Measurements from ENCODE around the gene CMTM8. TPM values are rescaled to one million over a fixed set of nuclear protein-coding genes. Genes with fewer than 3 reads are reported as not detected.

The CMTM8 gene
- total and polyA plus RNA-seq, 9 donors, result 0.48 to 9.9 (median 2.1) TPM

DNA sequence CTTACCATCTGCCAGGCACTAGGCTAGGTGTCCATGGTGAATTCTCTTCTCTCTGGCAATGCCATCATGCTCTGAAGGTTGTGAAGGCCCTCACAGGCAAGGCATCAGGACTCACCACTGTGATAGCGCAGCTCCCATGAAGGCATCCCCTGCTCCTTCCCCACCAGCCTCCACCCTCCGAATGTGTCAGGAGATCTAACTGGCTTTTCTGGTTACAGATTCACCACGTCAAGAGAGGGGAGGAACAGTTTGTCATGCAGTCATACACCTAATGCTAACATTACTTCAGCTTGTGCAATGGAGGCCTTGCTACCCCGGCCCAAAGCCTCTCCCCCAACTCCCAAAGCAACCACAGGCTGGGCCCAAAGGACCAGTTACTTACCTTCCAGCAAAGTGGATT is 8.9 kb upstream of the CMTM8 start:
- Histone ChIP-seq H3K27ac (no peak overlapping the region), H3K4me3 (no peak overlapping the region), H3K27me3 (no peaks in the 10 kb centered on the region), H3K36me3 (no peaks in the 10 kb centered on the region), H3K9me3 (no peaks in the 10 kb centered on the region), H3K4me1 (ENCODE audit: insufficient read depth) (no peaks in the 10 kb centered on the region)
- no peak for DNase-seq
- intact Hi-C loops (cut with DNase I), result no loop called here
- 87 to 90% (median 89%) methylated on average over 4 of the region's 4 CpGs for WGBS, 3 donors
- TF ChIP-seq POLR2A (IDR thresholded peaks at IDR 0.05) (no peak), EP300 (IDR thresholded peaks at IDR 0.05) (no peak)
- TF ChIP-seq, protein P1, sequence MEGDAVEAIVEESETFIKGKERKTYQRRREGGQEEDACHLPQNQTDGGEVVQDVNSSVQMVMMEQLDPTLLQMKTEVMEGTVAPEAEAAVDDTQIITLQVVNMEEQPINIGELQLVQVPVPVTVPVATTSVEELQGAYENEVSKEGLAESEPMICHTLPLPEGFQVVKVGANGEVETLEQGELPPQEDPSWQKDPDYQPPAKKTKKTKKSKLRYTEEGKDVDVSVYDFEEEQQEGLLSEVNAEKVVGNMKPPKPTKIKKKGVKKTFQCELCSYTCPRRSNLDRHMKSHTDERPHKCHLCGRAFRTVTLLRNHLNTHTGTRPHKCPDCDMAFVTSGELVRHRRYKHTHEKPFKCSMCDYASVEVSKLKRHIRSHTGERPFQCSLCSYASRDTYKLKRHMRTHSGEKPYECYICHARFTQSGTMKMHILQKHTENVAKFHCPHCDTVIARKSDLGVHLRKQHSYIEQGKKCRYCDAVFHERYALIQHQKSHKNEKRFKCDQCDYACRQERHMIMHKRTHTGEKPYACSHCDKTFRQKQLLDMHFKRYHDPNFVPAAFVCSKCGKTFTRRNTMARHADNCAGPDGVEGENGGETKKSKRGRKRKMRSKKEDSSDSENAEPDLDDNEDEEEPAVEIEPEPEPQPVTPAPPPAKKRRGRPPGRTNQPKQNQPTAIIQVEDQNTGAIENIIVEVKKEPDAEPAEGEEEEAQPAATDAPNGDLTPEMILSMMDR (IDR thresholded peaks at IDR 0.05), result no peak

DNA sequence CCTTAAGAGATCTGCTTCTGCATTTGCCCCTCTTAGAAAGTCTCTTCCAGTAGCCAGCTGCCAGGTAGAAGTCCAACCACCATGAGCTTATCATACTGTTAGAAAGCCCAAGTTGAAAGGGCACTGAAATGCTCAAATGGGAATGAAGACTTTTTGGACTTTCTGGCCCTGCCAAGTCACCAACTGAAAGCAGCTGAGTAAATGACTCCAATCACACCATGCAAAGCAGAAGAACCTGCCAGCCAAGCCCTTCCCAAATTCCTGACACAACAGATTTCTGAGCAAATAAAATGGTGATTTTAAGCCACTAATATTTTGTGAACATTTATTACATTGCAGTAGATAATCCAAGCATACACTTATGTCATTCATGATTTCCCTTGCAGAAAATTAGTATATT is 2.1 kb upstream of the CMTM8 start:
- intact Hi-C loops (cut with DNase I), result no loop called here
- H3K27me3 ChIP-seq, result no peaks in the 10 kb centered on the region
- H3K4me3 ChIP-seq, result no peak overlapping the region
- no peaks in the 10 kb centered on the region for H3K9me3 ChIP-seq
- H3K27ac ChIP-seq, result no peak overlapping the region
- no peak for DNase-seq
- no peaks in the 10 kb centered on the region for H3K36me3 ChIP-seq
- H3K4me1 ChIP-seq (ENCODE audit: insufficient read depth), result peaks cover 1% of the 10 kb centered on the region
- TF ChIP-seq, protein P1 (IDR thresholded peaks at IDR 0.05), result no peak
- TF ChIP-seq POLR2A (IDR thresholded peaks at IDR 0.05) (no peak), EP300 (IDR thresholded peaks at IDR 0.05) (no peak)

DNA sequence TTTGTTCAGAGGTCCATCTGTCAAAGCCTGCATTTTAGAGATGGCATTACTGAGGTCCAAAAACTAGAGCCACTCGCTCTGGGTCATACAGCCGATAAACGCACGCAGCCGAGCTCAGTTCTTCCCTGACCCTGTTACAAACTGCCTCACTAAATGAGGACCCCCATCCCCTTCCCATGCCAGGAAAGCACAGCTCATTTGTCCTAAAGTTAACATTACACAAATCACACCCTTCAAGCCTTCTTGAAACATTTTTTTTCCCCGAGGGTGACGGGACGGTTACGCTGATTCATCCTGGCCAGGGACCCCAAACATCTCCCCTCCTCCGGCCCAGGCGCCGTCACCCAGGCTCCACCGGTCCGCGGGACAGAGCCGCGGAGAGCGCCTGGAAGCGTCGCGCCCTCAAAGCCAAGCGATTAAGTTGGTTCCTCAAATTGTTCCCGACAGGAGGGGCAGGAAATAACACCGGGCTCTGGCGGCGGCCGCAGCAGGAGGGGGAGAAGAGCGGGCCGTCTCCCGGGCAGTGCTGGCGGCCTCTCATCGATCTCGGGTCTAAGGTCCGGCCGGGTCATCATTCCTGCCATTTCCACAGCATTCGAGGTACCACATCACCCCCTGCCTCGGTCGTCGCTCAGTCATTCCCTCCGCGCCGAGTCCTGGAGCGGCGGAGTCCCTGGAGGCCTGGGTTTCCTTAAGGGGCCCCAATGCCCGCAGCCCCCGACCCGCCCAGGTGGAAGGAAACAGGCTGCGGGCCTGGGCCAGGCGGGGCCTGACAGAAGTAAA is 619 bp upstream of the CMTM8 start:
- Histone ChIP-seq H3K4me3 (peak overlapping the region; percentile 44), H3K27ac (no peak overlapping the region), H3K9me3 (no peaks in the 10 kb centered on the region), H3K36me3 (no peaks in the 10 kb centered on the region), H3K4me1 (ENCODE audit: insufficient read depth) (peaks cover 1% of the 10 kb centered on the region), H3K27me3 (no peaks in the 10 kb centered on the region)
- TF ChIP-seq, protein P1 (IDR thresholded peaks at IDR 0.05), result no peak
- TF ChIP-seq POLR2A (IDR thresholded peaks at IDR 0.05) (no peak), EP300 (IDR thresholded peaks at IDR 0.05) (no peak)
- peak in 1 of 5 donors; percentile 26 for DNase-seq
- intact Hi-C loops (cut with DNase I), result no loop called here
- WGBS, 3 donors, result 8 to 9% (median 9%) methylated on average over 43 to 49 of the region's 49 CpGs

DNA sequence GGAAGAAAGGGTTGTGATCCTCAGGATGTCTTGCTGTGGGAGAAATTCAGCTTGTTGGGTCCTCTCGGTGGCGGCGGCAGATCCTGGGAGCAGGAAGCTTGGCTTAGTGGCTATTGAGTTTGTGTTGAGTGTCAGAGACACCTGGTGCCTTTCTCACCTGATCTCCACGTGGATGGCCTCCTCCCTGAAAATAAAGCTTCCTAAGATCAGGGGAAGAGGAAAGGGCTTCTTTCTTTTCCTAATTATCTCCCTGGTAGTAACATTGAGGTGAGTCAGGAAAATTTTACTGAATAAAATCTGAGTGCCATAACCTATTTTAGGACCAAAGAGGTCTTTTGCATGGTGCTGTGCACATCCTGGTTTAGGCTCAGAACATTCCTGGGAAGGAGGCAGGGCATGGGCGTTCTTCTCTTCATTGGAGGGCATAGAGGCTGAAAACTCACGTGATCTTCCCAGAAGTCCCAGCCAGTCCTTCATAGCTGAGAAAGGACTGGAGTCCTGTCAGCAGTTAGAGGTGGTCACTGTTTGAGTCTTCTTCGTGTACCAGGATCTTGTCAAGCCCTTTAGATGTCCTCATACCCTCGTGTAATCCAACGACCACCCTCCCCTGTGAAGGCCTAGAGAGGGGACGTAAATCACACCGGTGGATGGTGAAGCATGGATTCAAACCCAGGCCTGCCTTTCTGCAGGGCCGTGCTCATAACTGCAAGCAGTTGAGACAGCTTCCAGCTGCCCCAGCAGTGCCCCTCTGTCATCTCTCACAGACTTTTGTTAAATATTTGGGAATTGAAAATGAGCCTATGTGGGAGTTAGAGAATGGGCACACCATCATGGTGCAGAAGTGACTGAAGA is 1.1 kb downstream of the CMTM8 start:
- intact Hi-C loops (cut with DNase I), result no loop called here
- TF ChIP-seq, protein P1 (IDR thresholded peaks at IDR 0.05), result no peak
- TF ChIP-seq POLR2A (IDR thresholded peaks at IDR 0.05) (no peak), EP300 (IDR thresholded peaks at IDR 0.05) (no peak)
- 48 to 52% (median 50%) methylated on average over 12 of the region's 12 CpGs for WGBS, 3 donors

More for the DNA sequence above, 1.1 kb downstream of the CMTM8 start:
- no peak for DNase-seq
- Histone ChIP-seq H3K9me3 (no peaks in the 10 kb centered on the region), H3K27ac (no peak overlapping the region), H3K36me3 (no peaks in the 10 kb centered on the region), H3K27me3 (no peaks in the 10 kb centered on the region), H3K4me3 (peak overlapping the region; percentile 44), H3K4me1 (ENCODE audit: insufficient read depth) (peaks cover 1% of the 10 kb centered on the region)
